HepG2 (cell line): Measurements from ENCODE around the gene SPHK1. TPM values are rescaled to one million over a fixed set of nuclear protein-coding genes. Genes with fewer than 3 reads are reported as not detected.

Experiments used
- MAFF ChIP-seq: IDR thresholded peaks from 2 replicates; pipeline ENCODE4 v1.6.1; 2011; ENCODE audit warnings: low read depth, low read length, improper control_type of control experiment
- NFE2 ChIP-seq: sonication (generic); formaldehyde crosslinking; IDR thresholded peaks from 2 replicates; pipeline ENCODE4 v1.4.0; 2020; ENCODE audit warnings: missing genetic modification reagents
- NONO ChIP-seq, 2 experiments: fragments of 450-650 bp in 1 of 2; sonication (generic) in 1 of 2; formaldehyde crosslinking in 1 of 2; IDR thresholded peaks in 1 of 2; conservative IDR thresholded peaks in 1 of 2; 2 replicates each; pipeline versions ENCODE4 v1.6.1 to v1.8.0; 2017 to 2022; ENCODE audit warnings: mild to moderate bottlenecking in 1 of 2, missing genetic modification reagents in 1 of 2, moderate library complexity in 1 of 2
- PCBP2 ChIP-seq: fragments of 200-400 bp; formaldehyde crosslinking; optimal IDR thresholded peaks from 2 replicates; pipeline ENCODE3; 2018; ENCODE audit warnings: low read length, low read depth; ENCODE audit not compliant: poor library complexity, severe bottlenecking
- RCOR2 ChIP-seq: IDR thresholded peaks from 2 replicates; pipeline ENCODE4 v1.6.1; 2016; ENCODE audit warnings: missing biosample characterization, missing genetic modification reagents
- SIX1 ChIP-seq: sonication (generic); formaldehyde crosslinking; IDR thresholded peaks from 2 replicates; pipeline ENCODE4 v1.4.0; 2020; ENCODE audit warnings: missing genetic modification reagents, borderline replicate concordance
- TEAD2 ChIP-seq: sonication (generic); formaldehyde crosslinking; IDR thresholded peaks from 2 replicates; pipeline ENCODE4 v1.9.0; 2021; ENCODE audit warnings: missing genetic modification reagents
- TRAFD1 ChIP-seq: sonication (generic); formaldehyde crosslinking; IDR thresholded peaks from 2 replicates; pipeline ENCODE4 v1.5.1; 2020; ENCODE audit warnings: missing genetic modification reagents, mild to moderate bottlenecking, borderline replicate concordance
- ZHX1 ChIP-seq: sonication (generic); formaldehyde crosslinking; IDR thresholded peaks from 2 replicates; pipeline ENCODE4 v1.8.1; 2022; ENCODE audit warnings: low read depth, mild to moderate bottlenecking, missing genetic modification reagents
- ZMYM2 ChIP-seq: sonication (generic); formaldehyde crosslinking; IDR thresholded peaks from 2 replicates; pipeline ENCODE4 v1.8.0; 2022; ENCODE audit warnings: mild to moderate bottlenecking, missing genetic modification reagents
- ZNF776 ChIP-seq: sonication (generic); formaldehyde crosslinking; IDR thresholded peaks from 2 replicates; pipeline ENCODE4 v1.4.0; 2020; ENCODE audit warnings: mild to moderate bottlenecking, missing genetic modification reagents
- ZSCAN5A ChIP-seq: sonication (generic); formaldehyde crosslinking; IDR thresholded peaks from 2 replicates; pipeline ENCODE4 v1.8.0; 2022; ENCODE audit warnings: mild to moderate bottlenecking, missing genetic modification reagents, borderline replicate concordance
- polyA plus RNA-seq, 8 experiments: library from polyadenylated mRNA; depleted of rRNA in 3 of 8; stranded (reverse) in 7 of 8; unstranded in 1 of 8; fragments of >200 nt; fragmentation: Illumina TruSeq in 4 of 8; extraction: Trizol in 4 of 8; gene quantifications; 2 replicates each; pipeline versions ENCODE4 v1.2.1 to v1.2.3, GENCODE V29; 2011 to 2016; ENCODE audit warnings: low read depth in 4 of 8, missing spikeins in 1 of 8, mixed read lengths in 1 of 8; ENCODE audit not compliant: insufficient read depth in 1 of 8
- total RNA-seq, 5 experiments: library from RNA; depleted of rRNA; stranded (reverse); fragments of >200 nt; fragmentation: Illumina TruSeq; extraction: Trizol; gene quantifications; 2 replicates each; pipeline ENCODE4 v1.2.3, GENCODE V29; 2016; ENCODE audit warnings: low read depth in 1 of 5
- TF ChIP-seq, protein P1 (sequence below): IDR thresholded peaks from 2 replicates; pipeline ENCODE4 v1.4.0; 2020; ENCODE audit warnings: mild to moderate bottlenecking, missing genetic modification reagents
- TF ChIP-seq, protein P2 (sequence below): sonication (generic); formaldehyde crosslinking; IDR thresholded peaks from 2 replicates; pipeline ENCODE4 v1.5.0; 2020; ENCODE audit warnings: mild to moderate bottlenecking, missing genetic modification reagents, borderline replicate concordance

Gene SPHK1
- total and polyA plus RNA-seq, 2 of the 13 experiments (the other 11 are each of a cell fraction or from before 2014, with no cell fraction given), result 129 to 160 TPM

GRCh38 chr17:76351526-76352071, 32.8 kb upstream of the SPHK1 start (continued):
- TF ChIP-seq, protein P1, sequence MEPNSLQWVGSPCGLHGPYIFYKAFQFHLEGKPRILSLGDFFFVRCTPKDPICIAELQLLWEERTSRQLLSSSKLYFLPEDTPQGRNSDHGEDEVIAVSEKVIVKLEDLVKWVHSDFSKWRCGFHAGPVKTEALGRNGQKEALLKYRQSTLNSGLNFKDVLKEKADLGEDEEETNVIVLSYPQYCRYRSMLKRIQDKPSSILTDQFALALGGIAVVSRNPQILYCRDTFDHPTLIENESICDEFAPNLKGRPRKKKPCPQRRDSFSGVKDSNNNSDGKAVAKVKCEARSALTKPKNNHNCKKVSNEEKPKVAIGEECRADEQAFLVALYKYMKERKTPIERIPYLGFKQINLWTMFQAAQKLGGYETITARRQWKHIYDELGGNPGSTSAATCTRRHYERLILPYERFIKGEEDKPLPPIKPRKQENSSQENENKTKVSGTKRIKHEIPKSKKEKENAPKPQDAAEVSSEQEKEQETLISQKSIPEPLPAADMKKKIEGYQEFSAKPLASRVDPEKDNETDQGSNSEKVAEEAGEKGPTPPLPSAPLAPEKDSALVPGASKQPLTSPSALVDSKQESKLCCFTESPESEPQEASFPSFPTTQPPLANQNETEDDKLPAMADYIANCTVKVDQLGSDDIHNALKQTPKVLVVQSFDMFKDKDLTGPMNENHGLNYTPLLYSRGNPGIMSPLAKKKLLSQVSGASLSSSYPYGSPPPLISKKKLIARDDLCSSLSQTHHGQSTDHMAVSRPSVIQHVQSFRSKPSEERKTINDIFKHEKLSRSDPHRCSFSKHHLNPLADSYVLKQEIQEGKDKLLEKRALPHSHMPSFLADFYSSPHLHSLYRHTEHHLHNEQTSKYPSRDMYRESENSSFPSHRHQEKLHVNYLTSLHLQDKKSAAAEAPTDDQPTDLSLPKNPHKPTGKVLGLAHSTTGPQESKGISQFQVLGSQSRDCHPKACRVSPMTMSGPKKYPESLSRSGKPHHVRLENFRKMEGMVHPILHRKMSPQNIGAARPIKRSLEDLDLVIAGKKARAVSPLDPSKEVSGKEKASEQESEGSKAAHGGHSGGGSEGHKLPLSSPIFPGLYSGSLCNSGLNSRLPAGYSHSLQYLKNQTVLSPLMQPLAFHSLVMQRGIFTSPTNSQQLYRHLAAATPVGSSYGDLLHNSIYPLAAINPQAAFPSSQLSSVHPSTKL (CRISPR knock-in tag), result peak; percentile 71
- TF ChIP-seq, protein P2, sequence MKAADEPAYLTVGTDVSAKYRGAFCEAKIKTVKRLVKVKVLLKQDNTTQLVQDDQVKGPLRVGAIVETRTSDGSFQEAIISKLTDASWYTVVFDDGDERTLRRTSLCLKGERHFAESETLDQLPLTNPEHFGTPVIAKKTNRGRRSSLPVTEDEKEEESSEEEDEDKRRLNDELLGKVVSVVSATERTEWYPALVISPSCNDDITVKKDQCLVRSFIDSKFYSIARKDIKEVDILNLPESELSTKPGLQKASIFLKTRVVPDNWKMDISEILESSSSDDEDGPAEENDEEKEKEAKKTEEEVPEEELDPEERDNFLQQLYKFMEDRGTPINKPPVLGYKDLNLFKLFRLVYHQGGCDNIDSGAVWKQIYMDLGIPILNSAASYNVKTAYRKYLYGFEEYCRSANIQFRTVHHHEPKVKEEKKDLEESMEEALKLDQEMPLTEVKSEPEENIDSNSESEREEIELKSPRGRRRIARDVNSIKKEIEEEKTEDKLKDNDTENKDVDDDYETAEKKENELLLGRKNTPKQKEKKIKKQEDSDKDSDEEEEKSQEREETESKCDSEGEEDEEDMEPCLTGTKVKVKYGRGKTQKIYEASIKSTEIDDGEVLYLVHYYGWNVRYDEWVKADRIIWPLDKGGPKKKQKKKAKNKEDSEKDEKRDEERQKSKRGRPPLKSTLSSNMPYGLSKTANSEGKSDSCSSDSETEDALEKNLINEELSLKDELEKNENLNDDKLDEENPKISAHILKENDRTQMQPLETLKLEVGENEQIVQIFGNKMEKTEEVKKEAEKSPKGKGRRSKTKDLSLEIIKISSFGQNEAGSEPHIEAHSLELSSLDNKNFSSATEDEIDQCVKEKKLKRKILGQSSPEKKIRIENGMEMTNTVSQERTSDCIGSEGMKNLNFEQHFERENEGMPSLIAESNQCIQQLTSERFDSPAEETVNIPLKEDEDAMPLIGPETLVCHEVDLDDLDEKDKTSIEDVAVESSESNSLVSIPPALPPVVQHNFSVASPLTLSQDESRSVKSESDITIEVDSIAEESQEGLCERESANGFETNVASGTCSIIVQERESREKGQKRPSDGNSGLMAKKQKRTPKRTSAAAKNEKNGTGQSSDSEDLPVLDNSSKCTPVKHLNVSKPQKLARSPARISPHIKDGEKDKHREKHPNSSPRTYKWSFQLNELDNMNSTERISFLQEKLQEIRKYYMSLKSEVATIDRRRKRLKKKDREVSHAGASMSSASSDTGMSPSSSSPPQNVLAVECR (CRISPR knock-in tag), result no peak; the same call in 1 of the 2 replicates
- no peak for TF ChIP-seq ZHX1 (CRISPR knock-in tag)
- TF ChIP-seq NFE2 (CRISPR knock-in tag), result no peak
- TF ChIP-seq RCOR2 (CRISPR knock-in tag), result peak; percentile 55; the same call in 1 of the 2 replicates
- no peak for TF ChIP-seq ZMYM2 (CRISPR knock-in tag)
- no peak for TF ChIP-seq PCBP2
- TF ChIP-seq TRAFD1 (CRISPR knock-in tag), result no peak
- no peak for TF ChIP-seq ZNF776 (CRISPR knock-in tag)
- TF ChIP-seq TEAD2 (CRISPR knock-in tag), result no peak
- TF ChIP-seq ZSCAN5A (CRISPR knock-in tag), result no peak
- no peak for TF ChIP-seq NONO (IDR thresholded peaks at IDR 0.05)
- TF ChIP-seq NONO (CRISPR knock-in tag; conservative IDR thresholded peaks at IDR 0.05), result no peak
- TF ChIP-seq MAFF, result no peak
- TF ChIP-seq SIX1 (CRISPR knock-in tag), result no peak; the same call in 1 of the 2 replicates
